ENCODE results near the gene ARSA. TPM values are rescaled to one million over a fixed set of nuclear protein-coding genes. Genes with fewer than 3 reads are reported as not detected.
A peak's percentile ranks its signal among the peaks of the same experiment; 100 is the strongest.

Gene ARSA
- total and polyA plus RNA-seq, 4 experiments from 2014 or later: 7.8 to 86.8 (median 48.1) TPM

GRCh38 chr22:50583294-50583861 is 44.6 kb downstream of the ARSA start:
- ChIA-PET CTCF (ENCODE audit: partially characterized antibody) (interaction anchor here (2.7 kb wide), 1 partner anchor 21 kb away, joined by 6 read pairs; the partner anchor contains the start of gene SYCE3), POLR2A (ENCODE audit: partially characterized antibody) (interaction anchor here (0.6 to 7.4 kb wide), 15 partner anchors 15 to 337 kb away, joined by 3 to 65 read pairs (median 7); partner anchors contain the start of genes LMF2, NCAPH2, SCO2 and SYCE3)
- H3K36me3 Mint-ChIP-seq: peaks cover 0 to 16% of the 10 kb centered on the region in 2 donors
- peak overlapping the region; percentile 97 for H3K27ac ChIP-seq (ENCODE audit: low read depth, low read length)
- no peaks in the 10 kb centered on the region for H3K27me3 ChIP-seq (ENCODE audit: insufficient read depth, low read length)
- intact Hi-C loops (cut with micrococcal nuclease): loop anchor here (2.0 to 5.0 kb wide), 3 partner anchors 45 to 241 kb away; partner anchors contain the start of genes ARSA and PPP6R2
- no peaks in the 10 kb centered on the region for H3K9me3 ChIP-seq (ENCODE audit: control insufficient read depth in 1 of 2, low read length in 2 of 2)
- no peaks in the 10 kb centered on the region for H3K9me3 Mint-ChIP-seq
- H3K27ac Mint-ChIP-seq: peak overlapping the region; percentile 49 to 93 (median 84)
- peaks cover 21% of the 10 kb centered on the region for H3K4me1 ChIP-seq (ENCODE audit: insufficient read depth, low read length)
- H3K36me3 ChIP-seq (ENCODE audit: insufficient read depth, low read length): no peaks in the 10 kb centered on the region
- H3K4me1 Mint-ChIP-seq: peaks cover 8 to 39% (median 16%) of the 10 kb centered on the region in 4 donors
- no peaks in the 10 kb centered on the region for H3K27me3 Mint-ChIP-seq
- no peak for DNase-seq
- H3K4me3 Mint-ChIP-seq: peak overlapping the region; percentile 86 to 96 (median 92)
- H3K4me3 ChIP-seq (ENCODE audit: low read length in 2 of 2): peak overlapping the region in 1 of 2 donors; percentile 91

- ChIA-PET POLR2A (ENCODE audit: partially characterized antibody) (interaction anchor here (0.6 to 7.4 kb wide), 23 partner anchors 11 to 337 kb away, joined by 3 to 65 read pairs (median 4); partner anchors contain the start of genes KLHDC7B, LMF2, NCAPH2 and PPP6R2), CTCF (ENCODE audit: partially characterized antibody) (interaction anchor here (1.2 to 2.7 kb wide), 3 partner anchors 20 to 57 kb away, joined by 3 to 6 read pairs (median 4); partner anchors contain the start of genes SCO2 and SYCE3)
- Mint-ChIP-seq H3K36me3 (peaks cover 0 to 16% of the 10 kb centered on the region in 2 donors), H3K27ac (peak within 1 kb of the TSS; percentile 91 to 98 (median 96)), H3K4me1 (peaks cover 8 to 39% (median 17%) of the 10 kb centered on the region in 4 donors), H3K27me3 (no peaks in the 10 kb centered on the region), H3K9me3 (no peaks in the 10 kb centered on the region), H3K4me3 (peak within 1 kb of the TSS; percentile 90 to 96 (median 93))
- Histone ChIP-seq H3K9me3 (ENCODE audit: control insufficient read depth in 1 of 2, low read length in 2 of 2) (no peaks in the 10 kb centered on the region), H3K27me3 (ENCODE audit: insufficient read depth, low read length) (no peaks in the 10 kb centered on the region), H3K4me1 (ENCODE audit: insufficient read depth, low read length) (peaks cover 21% of the 10 kb centered on the region), H3K27ac (ENCODE audit: low read depth, low read length) (peak within 1 kb of the TSS; percentile 97), H3K36me3 (ENCODE audit: insufficient read depth, low read length) (no peaks in the 10 kb centered on the region), H3K4me3 (ENCODE audit: low read length in 2 of 2) (peak within 1 kb of the TSS; percentile 63 to 91)
- intact Hi-C loops (cut with micrococcal nuclease): loop anchor here (1.0 to 5.0 kb wide), 8 partner anchors 20 to 240 kb away; partner anchors contain the start of genes ARSA, NCAPH2, PPP6R2 and SCO2
- peak; percentile 98 to 99 (median 98) for DNase-seq
Observed at GRCh38 chr22:50582493-50583293, 45.3 kb downstream of the ARSA start, which contains the start of gene CHKB. Gene CHKB (minus strand): TSS chr22:50582849. CDS start chr22:50582781, 68 bp downstream.

DNA sequence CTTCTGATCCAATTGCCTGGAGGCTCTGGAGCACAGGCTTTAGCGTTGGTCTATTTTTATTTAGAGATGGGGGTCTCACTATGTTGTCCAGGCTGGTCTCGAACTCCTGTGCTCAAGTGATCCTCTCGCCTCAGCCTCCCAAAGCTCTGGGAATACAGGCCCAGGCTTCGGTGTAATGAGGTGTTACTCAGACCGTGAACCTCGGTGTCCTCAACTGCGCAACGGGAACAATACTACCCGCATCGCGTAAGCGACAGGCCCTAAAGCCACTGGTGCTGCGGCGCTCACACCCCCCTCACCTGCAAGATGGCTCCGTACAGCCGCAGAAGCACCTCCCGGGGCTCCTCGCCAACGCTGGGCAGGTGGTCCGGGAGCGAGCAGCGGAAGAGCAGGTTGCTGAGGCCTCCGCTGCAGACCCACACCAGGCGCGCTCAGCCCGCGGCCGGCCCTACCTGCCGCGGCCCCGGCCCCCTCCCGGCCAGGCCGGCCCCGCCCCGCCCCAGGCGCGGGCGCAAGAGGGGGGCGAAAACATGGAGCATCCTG is 45.9 kb downstream of the ARSA start:
- intact Hi-C loops (cut with micrococcal nuclease): loop anchor here (1.0 to 5.0 kb wide), 8 partner anchors 20 to 239 kb away; partner anchors contain the start of genes ARSA, NCAPH2, PPP6R2 and SCO2
- Histone ChIP-seq H3K27me3 (ENCODE audit: insufficient read depth, low read length) (no peaks in the 10 kb centered on the region), H3K4me1 (ENCODE audit: insufficient read depth, low read length) (peaks cover 26% of the 10 kb centered on the region), H3K27ac (ENCODE audit: low read depth, low read length) (peak overlapping the region; percentile 97), H3K4me3 (ENCODE audit: low read length in 2 of 2) (peak overlapping the region; percentile 63 to 91), H3K9me3 (ENCODE audit: control insufficient read depth in 1 of 2, low read length in 2 of 2) (no peaks in the 10 kb centered on the region), H3K36me3 (ENCODE audit: insufficient read depth, low read length) (no peaks in the 10 kb centered on the region)
- Mint-ChIP-seq H3K36me3 (peaks cover 3 to 17% of the 10 kb centered on the region in 2 donors), H3K4me1 (peaks cover 10 to 44% (median 20%) of the 10 kb centered on the region in 4 donors), H3K4me3 (peak overlapping the region; percentile 86 to 96 (median 92)), H3K27me3 (no peaks in the 10 kb centered on the region), H3K9me3 (no peaks in the 10 kb centered on the region), H3K27ac (peak overlapping the region; percentile 76 to 96 (median 91))
- peak in 2 of 5 donors; percentile 41 to 53 for DNase-seq
- POLR2A ChIA-PET (ENCODE audit: partially characterized antibody): interaction anchor here (0.6 to 7.4 kb wide), 22 partner anchors 8 to 239 kb away, joined by 3 to 65 read pairs (median 4); partner anchors contain the start of genes KLHDC7B, LMF2, NCAPH2 and PPP6R2
- CTCF ChIA-PET (ENCODE audit: partially characterized antibody): interaction anchor here (0.9 to 2.7 kb wide), 6 partner anchors 19 to 57 kb away, joined by 3 to 8 read pairs (median 4); partner anchors contain the start of genes SCO2 and SYCE3

GRCh38 chr22:50581031-50581949 is 46.7 kb downstream of the ARSA start:
- peak overlapping the region; percentile 63 to 91 for H3K4me3 ChIP-seq (ENCODE audit: low read length in 2 of 2)
- H3K9me3 ChIP-seq (ENCODE audit: control insufficient read depth in 1 of 2, low read length in 2 of 2): no peaks in the 10 kb centered on the region
- H3K27me3 ChIP-seq (ENCODE audit: insufficient read depth, low read length): no peaks in the 10 kb centered on the region
- H3K4me1 Mint-ChIP-seq: peaks cover 10 to 44% (median 20%) of the 10 kb centered on the region in 4 donors
- intact Hi-C loops (cut with micrococcal nuclease): loop anchor here (5.0 kb wide), 1 partner anchor 109 kb away; no protein-coding TSS in a partner anchor
- DNase-seq: no peak
- POLR2A ChIA-PET (ENCODE audit: partially characterized antibody): interaction anchor here (0.6 to 7.4 kb wide), 14 partner anchors 9 to 238 kb away, joined by 3 to 65 read pairs (median 8); partner anchors contain the start of genes KLHDC7B, LMF2, NCAPH2 and PPP6R2
- no peaks in the 10 kb centered on the region for H3K9me3 Mint-ChIP-seq
- H3K4me3 Mint-ChIP-seq: peak overlapping the region; percentile 73 to 91 (median 86)
- H3K27ac ChIP-seq (ENCODE audit: low read depth, low read length): peak overlapping the region; percentile 97
- no peaks in the 10 kb centered on the region for H3K36me3 ChIP-seq (ENCODE audit: insufficient read depth, low read length)
- H3K27me3 Mint-ChIP-seq: no peaks in the 10 kb centered on the region
- peaks cover 26% of the 10 kb centered on the region for H3K4me1 ChIP-seq (ENCODE audit: insufficient read depth, low read length)
- CTCF ChIA-PET (ENCODE audit: partially characterized antibody): interaction anchor here (0.9 to 2.7 kb wide), 6 partner anchors 12 to 56 kb away, joined by 3 to 8 read pairs (median 4); partner anchors contain the start of genes SCO2 and SYCE3
- peaks cover 3 to 17% of the 10 kb centered on the region in 2 donors for H3K36me3 Mint-ChIP-seq
- peak overlapping the region; percentile 76 to 96 (median 91) for H3K27ac Mint-ChIP-seq

GRCh38 chr22:50579752-50580151 is 48.2 kb downstream of the ARSA start:
- ChIA-PET POLR2A (ENCODE audit: partially characterized antibody) (interaction anchor here (1.7 to 7.4 kb wide), 2 partner anchors 15 to 54 kb away, joined by 7 to 65 read pairs; partner anchors contain the start of genes SCO2 and SYCE3), CTCF (ENCODE audit: partially characterized antibody) (no interaction called here)
- Histone ChIP-seq H3K4me1 (ENCODE audit: insufficient read depth, low read length) (peaks cover 26% of the 10 kb centered on the region), H3K9me3 (ENCODE audit: control insufficient read depth in 1 of 2, low read length in 2 of 2) (no peaks in the 10 kb centered on the region), H3K27me3 (ENCODE audit: insufficient read depth, low read length) (no peaks in the 10 kb centered on the region), H3K4me3 (ENCODE audit: low read length in 2 of 2) (no peak overlapping the region), H3K36me3 (ENCODE audit: insufficient read depth, low read length) (no peaks in the 10 kb centered on the region), H3K27ac (ENCODE audit: low read depth, low read length) (no peak overlapping the region)
- Mint-ChIP-seq H3K9me3 (no peaks in the 10 kb centered on the region), H3K36me3 (peaks cover 7 to 17% of the 10 kb centered on the region in 2 donors), H3K4me3 (peak overlapping the region in 1 of 8 donors; percentile 33), H3K27me3 (no peaks in the 10 kb centered on the region), H3K27ac (peak overlapping the region in 1 of 7 donors; percentile 30), H3K4me1 (peaks cover 9 to 49% (median 19%) of the 10 kb centered on the region in 4 donors)
- DNase-seq: no peak
- intact Hi-C loops (cut with micrococcal nuclease): loop anchor here (5.0 kb wide), 1 partner anchor 107 kb away; no protein-coding TSS in a partner anchor
